Measurements from ENCODE around the gene CNDP2. TPM values are rescaled to one million over a fixed set of nuclear protein-coding genes. Genes with fewer than 3 reads are reported as not detected.

CNDP2 gene
- 98.0 and 103 TPM in 2 replicates for total RNA-seq

GRCh38 chr18:74495581-74496507 lies at the start of gene CNDP2:
Gene CNDP2 (plus strand): TSS chr18:74496363. CDS start chr18:74499974, 3,611 bp downstream.

GRCh38 chr18:74457043-74457724 lies 39.0 kb upstream of the CNDP2 start, which contains the start of gene DIPK1C:
Gene DIPK1C (minus strand): TSS chr18:74457308. CDS start chr18:74457259, 49 bp downstream.

GRCh38 chr18:74534150-74534969 lies 38.2 kb downstream of the CNDP2 start, which contains the start of gene CNDP1:
Gene CNDP1 (plus strand): TSS chr18:74534500. CDS start chr18:74534668, 168 bp downstream.

Other genes starting within 250 kb of the CNDP2 start
- gene CYB5A, start 204.4 kb upstream of the CNDP2 start, total RNA-seq, result 119 and 127 TPM in 2 replicates
- not detected in 2 replicates for gene C18orf63, start 180.5 kb upstream of the CNDP2 start, total RNA-seq
- gene DIPK1C, start 39.1 kb upstream of the CNDP2 start, total RNA-seq, result not detected in 2 replicates
- gene CNDP1, start 38.1 kb downstream of the CNDP2 start, total RNA-seq, result not detected in 2 replicates
- 4.0 and 6.7 TPM in 2 replicates for gene ZNF407, start 101.5 kb downstream of the CNDP2 start, total RNA-seq

Measured in myometrial cell (primary cell).